HEK293T (cell line): Measurements from ENCODE around the gene MLF2.

Source experiments
- CTCF ChIA-PET: fragments of 350-600 bp; formaldehyde crosslinking; extraction: SDS; loops from one replicate; lab custom pipeline; 2021; ENCODE audit warnings: antibody characterized with exemption, inconsistent platforms; lab: Yijun Ruan, JAX
- POLR2A ChIA-PET: fragments of 350-600 bp; formaldehyde crosslinking; extraction: SDS; loops from one replicate; lab custom pipeline; 2020; ENCODE audit warnings: antibody characterized with exemption, inconsistent platforms; lab: Yijun Ruan, JAX
- DNase-seq: peaks from one replicate; pipeline ENCODE4 v3.0.0; 2012; ENCODE audit warnings: mixed read lengths; ENCODE audit errors: extremely low spot score
- ARNT ChIP-seq: fragments of 450-650 bp; IDR thresholded peaks from 2 replicates; pipeline ENCODE4 v1.6.1; 2017; ENCODE audit warnings: mild to moderate bottlenecking
- BHLHE40 ChIP-seq: fragments of 450-650 bp; IDR thresholded peaks from 2 replicates; pipeline ENCODE4 v1.6.1; 2016; ENCODE audit warnings: mild to moderate bottlenecking, moderate library complexity, borderline replicate concordance
- CTBP1 ChIP-seq: fragments of 450-650 bp; IDR thresholded peaks from 2 replicates; pipeline ENCODE4 v1.6.1; 2016; ENCODE audit warnings: borderline replicate concordance
- ELF4 ChIP-seq: fragments of 450-650 bp; IDR thresholded peaks from 2 replicates; pipeline ENCODE4 v1.6.1; 2017; ENCODE audit warnings: antibody characterized with exemption
- FOXA1 ChIP-seq: fragments of 450-650 bp; IDR thresholded peaks from 2 replicates; pipeline ENCODE4 v1.6.1; 2016; ENCODE audit warnings: mild to moderate bottlenecking
- FOXK2 ChIP-seq: fragments of 450-650 bp; IDR thresholded peaks from 2 replicates; pipeline ENCODE4 v1.6.1; 2016; ENCODE audit warnings: mild to moderate bottlenecking
- FOXM1 ChIP-seq: fragments of 450-650 bp; IDR thresholded peaks from 2 replicates; pipeline ENCODE4 v1.6.1; 2017; ENCODE audit warnings: mild to moderate bottlenecking, borderline replicate concordance
- HDGF ChIP-seq: fragments of 450-650 bp; IDR thresholded peaks from 2 replicates; pipeline ENCODE4 v1.6.1; 2017; ENCODE audit warnings: antibody characterized with exemption, borderline replicate concordance
- L3MBTL2 ChIP-seq: fragments of 450-650 bp; conservative IDR thresholded peaks from 2 replicates; pipeline ENCODE4 v1.6.1; 2016; ENCODE audit warnings: mild to moderate bottlenecking
- LEF1 ChIP-seq: fragments of 450-650 bp; IDR thresholded peaks from 2 replicates; pipeline ENCODE4 v1.6.1; 2017; ENCODE audit warnings: mild to moderate bottlenecking, borderline replicate concordance
- NFRKB ChIP-seq: fragments of 450-650 bp; IDR thresholded peaks from 2 replicates; pipeline ENCODE4 v1.6.1; 2016; ENCODE audit warnings: mild to moderate bottlenecking, moderate library complexity
- SP1 ChIP-seq: fragments of 450-650 bp; IDR thresholded peaks from 2 replicates; pipeline ENCODE4 v1.6.1; 2017
- SUZ12 ChIP-seq: fragments of 450-650 bp; IDR thresholded peaks from 2 replicates; pipeline ENCODE4 v1.6.1; 2016; ENCODE audit warnings: mild to moderate bottlenecking
- TARDBP ChIP-seq: fragments of 450-650 bp; IDR thresholded peaks from 2 replicates; pipeline ENCODE4 v1.6.1; 2016
- ZNF384 ChIP-seq: fragments of 450-650 bp; IDR thresholded peaks from 2 replicates; pipeline ENCODE4 v1.6.1; 2016
- TF ChIP-seq, protein P1 (sequence below): fragments of 450-650 bp; IDR thresholded peaks from 2 replicates; pipeline ENCODE4 v1.6.1; 2016

Gene MLF2

GRCh38 chr12:6772331-6772695, 19.4 kb upstream of the MLF2 start, which contains the start of gene LAG3:
Gene LAG3, plus strand, starts transcription at chr12:6772520. Its CDS starts 333 bp downstream, at chr12:6772853.
- ChIA-PET POLR2A (interaction anchor here (0.9 to 1.1 kb wide), 2 partner anchors 49 kb away, joined by 3 read pairs; partner anchors contain the start of genes COPS7A and GPR162), CTCF (interaction anchor here (1.0 to 1.8 kb wide), 2 partner anchors 14 to 19 kb away, joined by 3 to 6 read pairs; partner anchors contain the start of gene MLF2)
- TF ChIP-seq FOXM1 = no peak
- no peak for TF ChIP-seq FOXK2
- no peak for TF ChIP-seq FOXA1
- no peak for TF ChIP-seq SUZ12
- TF ChIP-seq LEF1 = no peak
- TF ChIP-seq CTBP1 = no peak
- TF ChIP-seq, protein P1, sequence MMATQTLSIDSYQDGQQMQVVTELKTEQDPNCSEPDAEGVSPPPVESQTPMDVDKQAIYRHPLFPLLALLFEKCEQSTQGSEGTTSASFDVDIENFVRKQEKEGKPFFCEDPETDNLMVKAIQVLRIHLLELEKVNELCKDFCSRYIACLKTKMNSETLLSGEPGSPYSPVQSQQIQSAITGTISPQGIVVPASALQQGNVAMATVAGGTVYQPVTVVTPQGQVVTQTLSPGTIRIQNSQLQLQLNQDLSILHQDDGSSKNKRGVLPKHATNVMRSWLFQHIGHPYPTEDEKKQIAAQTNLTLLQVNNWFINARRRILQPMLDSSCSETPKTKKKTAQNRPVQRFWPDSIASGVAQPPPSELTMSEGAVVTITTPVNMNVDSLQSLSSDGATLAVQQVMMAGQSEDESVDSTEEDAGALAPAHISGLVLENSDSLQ = no peak
- no peak for TF ChIP-seq ELF4
- no peak for TF ChIP-seq L3MBTL2
- no peak for TF ChIP-seq ZNF384
- no peak for TF ChIP-seq SP1
- no peak for TF ChIP-seq BHLHE40
- no peak for TF ChIP-seq NFRKB
- no peak for TF ChIP-seq ARNT
- no peak for TF ChIP-seq TARDBP
- no peak for TF ChIP-seq HDGF
- DNase-seq = no peak

DNA sequence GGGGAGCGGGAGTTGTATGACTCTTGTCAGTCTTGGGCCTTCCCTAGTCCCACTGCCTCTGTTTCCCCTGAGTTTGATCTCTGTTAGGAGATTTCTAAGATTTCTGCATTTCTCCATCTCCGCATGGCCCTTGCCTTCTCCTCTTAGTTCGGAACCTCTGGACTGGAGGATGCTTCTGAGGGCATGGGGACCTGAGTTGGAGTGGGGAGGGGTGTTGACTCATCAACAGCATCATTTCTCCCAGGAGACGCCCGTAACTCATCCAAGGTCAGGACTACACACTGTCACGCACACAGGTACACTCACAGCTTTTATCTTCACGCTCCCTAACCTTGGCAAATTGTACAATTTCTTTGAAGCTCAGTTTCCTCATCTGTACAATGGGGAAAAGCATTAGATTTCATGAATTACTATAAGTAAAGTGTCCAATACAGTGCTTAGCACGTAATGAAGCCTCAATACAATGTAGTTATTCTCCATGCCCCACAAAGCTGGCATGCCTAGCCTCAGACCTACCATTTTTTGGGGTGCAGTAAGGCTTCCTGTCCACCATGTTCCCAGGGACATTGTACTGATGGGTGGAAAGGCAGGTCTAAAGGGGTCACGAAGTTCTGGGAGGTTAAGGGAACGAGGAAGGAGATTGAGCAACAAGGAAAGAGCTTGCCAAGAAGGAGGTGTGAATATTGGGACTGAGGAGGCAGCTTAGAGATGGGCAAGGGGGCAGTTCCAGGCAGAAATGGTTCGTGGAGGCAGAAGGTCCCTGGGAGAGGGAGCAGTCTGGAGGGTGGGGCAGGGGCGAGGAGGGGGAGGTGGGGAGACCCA, 18.8 kb upstream of the MLF2 start:
- CTCF ChIA-PET = interaction anchor here (0.6 to 1.8 kb wide), 3 partner anchors 14 to 98 kb away, joined by 3 to 6 read pairs (median 5); partner anchors contain the start of gene MLF2
- POLR2A ChIA-PET = interaction anchor here (0.9 to 8.6 kb wide), 3 partner anchors 18 to 50 kb away, joined by 3 to 148 read pairs (median 3); partner anchors contain the start of genes COPS7A, GPR162 and MLF2
- no peak for DNase-seq
- TF ChIP-seq SUZ12 (no peak), ARNT (no peak), FOXA1 (no peak), FOXK2 (no peak), ZNF384 (no peak), TARDBP (no peak), FOXM1 (no peak), NFRKB (no peak), SP1 (no peak), HDGF (no peak), ELF4 (no peak), CTBP1 (no peak), LEF1 (no peak), BHLHE40 (no peak), L3MBTL2 (no peak)
- TF ChIP-seq, protein P1 = no peak

DNA sequence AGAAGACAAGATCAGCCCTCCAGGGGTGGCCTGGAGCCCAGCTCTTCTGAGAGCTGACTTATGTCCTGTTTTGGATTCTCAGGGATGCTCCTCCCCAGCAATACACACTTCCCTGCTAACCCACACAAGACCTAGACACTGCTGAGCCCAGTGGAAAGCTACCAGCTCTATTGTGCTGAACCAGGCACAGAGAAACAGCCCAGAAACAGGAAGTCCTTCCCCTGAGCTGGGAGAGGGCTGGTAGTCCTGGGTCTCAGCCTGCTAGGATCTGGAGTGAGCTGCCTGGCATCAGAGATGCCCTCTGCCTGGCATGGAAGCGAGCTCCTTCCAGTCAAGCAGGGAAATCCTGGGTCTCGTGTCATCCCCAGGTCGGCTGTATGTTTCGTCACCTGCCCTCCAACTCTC, 18.2 kb upstream of the MLF2 start:
- no peak for DNase-seq
- POLR2A ChIA-PET = interaction anchor here (1.1 to 8.6 kb wide), 2 partner anchors 18 to 47 kb away, joined by 3 to 148 read pairs; partner anchors contain the start of genes COPS7A and MLF2
- no peak for TF ChIP-seq ELF4
- CTCF ChIA-PET = interaction anchor here (0.6 to 1.8 kb wide), 3 partner anchors 18 to 99 kb away, joined by 3 to 6 read pairs (median 5); partner anchors contain the start of gene MLF2

DNA sequence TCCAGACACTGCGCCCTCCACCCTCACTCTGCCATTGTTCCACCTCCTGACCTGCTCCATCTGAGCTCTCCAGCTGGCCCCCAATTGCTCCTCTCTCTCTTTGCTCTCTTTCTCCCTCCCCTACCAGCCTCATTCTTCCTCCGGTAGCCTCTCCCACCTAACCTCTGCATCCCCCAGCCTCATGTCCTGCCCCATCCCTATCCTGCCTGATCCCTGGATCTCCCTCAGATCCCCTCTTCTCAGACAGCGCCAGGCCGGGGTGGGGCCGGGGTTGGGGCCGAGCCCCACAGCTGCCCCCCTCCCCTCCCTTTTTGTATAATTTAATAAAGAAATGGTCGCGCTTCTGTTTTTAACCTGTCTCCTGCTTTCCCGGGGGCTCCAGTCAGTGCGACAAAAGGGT, 17.7 kb upstream of the MLF2 start:
- no peak for TF ChIP-seq ZNF384
- TF ChIP-seq SP1 = no peak
- TF ChIP-seq HDGF = no peak
- TF ChIP-seq, protein P1 = no peak
- TF ChIP-seq TARDBP = no peak
- no peak for TF ChIP-seq ELF4
- no peak for TF ChIP-seq FOXK2
- TF ChIP-seq L3MBTL2 = no peak
- no peak for TF ChIP-seq ARNT
- no peak for TF ChIP-seq NFRKB
- TF ChIP-seq SUZ12 = no peak
- no peak for TF ChIP-seq LEF1
- no peak for TF ChIP-seq BHLHE40
- TF ChIP-seq FOXA1 = no peak
- no peak for TF ChIP-seq CTBP1
- no peak for DNase-seq
- ChIA-PET CTCF (interaction anchor here (0.7 to 2.1 kb wide), 3 partner anchors 17 to 61 kb away, joined by 3 to 15 read pairs (median 6); partner anchors contain the start of gene MLF2), POLR2A (interaction anchor here (5.8 to 8.6 kb wide), 2 partner anchors 17 to 52 kb away, joined by 46 to 148 read pairs; partner anchors contain the start of genes GPR162 and MLF2)

DNA sequence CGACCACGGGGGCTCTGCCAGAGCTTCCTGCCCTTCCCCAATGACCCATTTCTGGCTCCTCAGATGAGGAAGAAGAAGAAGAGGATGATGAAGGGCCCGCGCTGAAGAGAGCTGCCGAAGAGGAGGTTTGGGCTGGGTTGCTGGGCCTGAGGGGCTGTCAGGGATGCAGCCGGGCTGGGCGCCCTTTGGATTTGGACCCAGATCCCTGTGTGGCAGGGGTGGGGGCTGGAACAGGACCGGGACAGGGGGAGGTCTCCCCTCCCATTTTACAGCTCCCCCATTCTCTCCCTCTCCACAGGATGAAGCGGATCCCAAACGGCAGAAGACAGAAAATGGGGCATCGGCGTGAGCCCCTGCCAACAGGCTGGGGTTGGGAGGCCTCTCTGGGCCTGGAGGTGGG, 17.2 kb upstream of the MLF2 start:
- POLR2A ChIA-PET = interaction anchor here (1.4 to 8.6 kb wide), 3 partner anchors 17 to 81 kb away, joined by 8 to 148 read pairs (median 46); partner anchors contain the start of genes GPR162, MLF2 and ZNF384
- DNase-seq = no peak
- TF ChIP-seq BHLHE40 (no peak), NFRKB (no peak), ARNT (no peak)
- TF ChIP-seq, protein P1 = no peak
- CTCF ChIA-PET = interaction anchor here (2.1 kb wide), 1 partner anchor 17 kb away, joined by 15 read pairs; the partner anchor contains the start of gene MLF2
